ENCODE data around the gene KDM4C.

GRCh38 chr9:6907772-6908381 lies 150.1 kb downstream of the KDM4C start:
- peak in 4 of 7 experiments; percentile 13 to 62 (median 40) for TF ChIP-seq CTCF (IDR thresholded peaks at IDR 0.05)
- TF ChIP-seq POLR2A (IDR thresholded peaks at IDR 0.05) = no peak
